Right renal cortex interstitium (tissue), 3 donors: Measurements from ENCODE around the gene NACC2. TPM values are rescaled to one million over a fixed set of nuclear protein-coding genes. Genes with fewer than 3 reads are reported as not detected.

Experiments
- DNase-seq, 3 donors: peaks; one replicate each; pipeline ENCODE4 v3.0.0-alpha.2; 2013; ENCODE audit warnings: low read depth in 3 of 3, low spot score in 2 of 3
- polyA plus RNA-seq, 3 donors: library from polyadenylated mRNA; unstranded; fragments of 120-200 nt; gene quantifications; one replicate each; pipeline ENCODE4 v1.2.1, GENCODE V29; 2013; ENCODE audit not compliant: insufficient read length in 3 of 3

Gene NACC2
- polyA plus RNA-seq, 3 donors = 7.1 to 7.8 (median 7.2) TPM

GRCh38 chr9:136131629-136132511, 36.8 kb upstream of the NACC2 start:
- DNase-seq = no peak

GRCh38 chr9:136129176-136129575, 34.1 kb upstream of the NACC2 start:
- no peak for DNase-seq

GRCh38 chr9:136128436-136128835, 33.3 kb upstream of the NACC2 start:
- no peak for DNase-seq

- no peak for DNase-seq
These were observed 32.2 kb upstream of the NACC2 start for GRCh38 chr9:136127313-136127712.

- DNase-seq = no peak
These were observed 30.0 kb upstream of the NACC2 start for GRCh38 chr9:136124976-136125692.

GRCh38 chr9:136122425-136123383, 27.6 kb upstream of the NACC2 start:
- DNase-seq = no peak

- DNase-seq = no peak
These were observed 26.7 kb upstream of the NACC2 start for GRCh38 chr9:136121801-136122200.

GRCh38 chr9:136120438-136120844, 25.4 kb upstream of the NACC2 start:
- no peak for DNase-seq

GRCh38 chr9:136119883-136120393, 24.8 kb upstream of the NACC2 start:
- DNase-seq = no peak

GRCh38 chr9:136119061-136119882, 24.2 kb upstream of the NACC2 start:
- no peak for DNase-seq

GRCh38 chr9:136118320-136119060, 23.4 kb upstream of the NACC2 start, which contains the start of gene TMEM250:
TSS of gene TMEM250 (minus strand) at chr9:136118875. CDS start at chr9:136116900, 1,975 bp downstream.
- DNase-seq = peak; percentile 86 to 91 (median 86)

GRCh38 chr9:136117916-136118319, 22.8 kb upstream of the NACC2 start:
- no peak for DNase-seq

GRCh38 chr9:136117291-136117915, 22.3 kb upstream of the NACC2 start:
- no peak for DNase-seq

- no peak for DNase-seq
These were observed 21.4 kb upstream of the NACC2 start for GRCh38 chr9:136116360-136117098.

GRCh38 chr9:136115641-136116359, 20.7 kb upstream of the NACC2 start:
- no peak for DNase-seq

GRCh38 chr9:136115206-136115605, 20.1 kb upstream of the NACC2 start:
- no peak for DNase-seq

- no peak for DNase-seq
These were observed 19.5 kb upstream of the NACC2 start for GRCh38 chr9:136114610-136115009.
